Measurements from ENCODE around the gene CDK16.

CDK16 gene

DNA sequence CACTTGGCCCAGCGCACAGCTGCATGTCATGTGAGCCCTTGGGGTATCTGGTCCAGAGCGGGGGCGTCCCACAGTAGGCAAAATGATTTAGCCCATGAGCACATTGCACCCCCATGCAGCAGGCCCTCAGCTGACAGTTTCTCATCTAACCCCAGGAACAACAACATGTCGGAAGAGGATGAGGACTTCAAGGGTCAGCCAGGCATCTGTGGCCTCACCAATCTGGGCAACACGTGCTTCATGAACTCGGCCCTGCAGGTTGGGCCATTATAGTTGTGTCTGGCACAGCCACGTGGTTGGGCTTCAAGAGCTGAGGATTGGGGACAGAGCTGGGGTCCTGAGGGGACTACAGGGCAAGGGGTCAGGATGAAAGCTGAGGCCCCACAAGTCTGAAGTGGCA lies 22.1 kb downstream of the CDK16 start:
- DNase-seq (ENCODE audit: low read depth) = no peak
- TF ChIP-seq, protein P1, sequence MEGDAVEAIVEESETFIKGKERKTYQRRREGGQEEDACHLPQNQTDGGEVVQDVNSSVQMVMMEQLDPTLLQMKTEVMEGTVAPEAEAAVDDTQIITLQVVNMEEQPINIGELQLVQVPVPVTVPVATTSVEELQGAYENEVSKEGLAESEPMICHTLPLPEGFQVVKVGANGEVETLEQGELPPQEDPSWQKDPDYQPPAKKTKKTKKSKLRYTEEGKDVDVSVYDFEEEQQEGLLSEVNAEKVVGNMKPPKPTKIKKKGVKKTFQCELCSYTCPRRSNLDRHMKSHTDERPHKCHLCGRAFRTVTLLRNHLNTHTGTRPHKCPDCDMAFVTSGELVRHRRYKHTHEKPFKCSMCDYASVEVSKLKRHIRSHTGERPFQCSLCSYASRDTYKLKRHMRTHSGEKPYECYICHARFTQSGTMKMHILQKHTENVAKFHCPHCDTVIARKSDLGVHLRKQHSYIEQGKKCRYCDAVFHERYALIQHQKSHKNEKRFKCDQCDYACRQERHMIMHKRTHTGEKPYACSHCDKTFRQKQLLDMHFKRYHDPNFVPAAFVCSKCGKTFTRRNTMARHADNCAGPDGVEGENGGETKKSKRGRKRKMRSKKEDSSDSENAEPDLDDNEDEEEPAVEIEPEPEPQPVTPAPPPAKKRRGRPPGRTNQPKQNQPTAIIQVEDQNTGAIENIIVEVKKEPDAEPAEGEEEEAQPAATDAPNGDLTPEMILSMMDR (conservative IDR thresholded peaks at IDR 0.05; ENCODE audit: low read depth, low read length) = no peak
- no peak overlapping the region for H3K4me3 ChIP-seq (ENCODE audit: low read depth, low read length)

DNA sequence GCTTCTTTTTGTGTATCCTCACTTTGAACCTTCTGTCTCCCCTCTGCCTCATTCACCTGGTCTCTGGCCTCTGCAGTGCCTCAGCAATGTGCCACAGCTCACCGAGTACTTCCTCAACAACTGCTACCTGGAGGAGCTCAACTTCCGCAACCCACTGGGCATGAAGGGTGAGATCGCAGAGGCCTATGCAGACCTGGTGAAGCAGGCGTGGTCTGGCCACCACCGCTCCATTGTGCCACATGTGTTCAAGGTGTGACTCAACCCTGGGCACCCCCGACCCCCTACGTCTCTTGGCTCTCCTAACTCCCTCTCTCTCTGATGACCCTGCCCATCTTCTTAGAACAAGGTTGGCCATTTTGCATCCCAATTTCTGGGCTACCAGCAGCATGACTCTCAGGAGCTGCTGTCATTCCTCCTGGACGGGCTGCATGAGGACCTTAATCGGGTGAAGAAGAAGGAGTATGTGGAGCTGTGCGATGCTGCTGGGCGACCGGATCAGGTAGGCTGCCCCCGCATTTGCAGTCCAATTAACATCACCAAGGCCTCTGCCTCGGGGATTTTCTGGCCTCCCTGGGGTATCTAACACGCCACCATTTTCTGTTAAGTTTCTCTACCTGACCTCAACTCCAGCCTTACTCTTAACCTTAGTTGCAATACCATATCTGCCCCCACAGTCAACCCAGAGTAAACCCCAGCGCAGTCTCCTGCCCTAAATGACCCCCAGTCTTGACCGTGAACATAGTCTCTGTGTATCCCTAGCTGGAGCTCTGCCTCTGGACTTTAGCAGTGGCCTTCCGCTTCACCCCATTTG lies 22.9 kb downstream of the CDK16 start:
- H3K4me3 ChIP-seq (ENCODE audit: low read depth, low read length) = no peak overlapping the region
- TF ChIP-seq, protein P1 (conservative IDR thresholded peaks at IDR 0.05; ENCODE audit: low read depth, low read length) = no peak
- no peak for DNase-seq (ENCODE audit: low read depth)

- TF ChIP-seq, protein P1 (conservative IDR thresholded peaks at IDR 0.05; ENCODE audit: low read depth, low read length) = no peak
- H3K4me3 ChIP-seq (ENCODE audit: low read depth, low read length) = no peak overlapping the region
- DNase-seq (ENCODE audit: low read depth) = no peak
Measured at GRCh38 chrX:47242321-47242720, 23.8 kb downstream of the CDK16 start.

GRCh38 chrX:47243351-47243750 lies 24.9 kb downstream of the CDK16 start:
- no peak overlapping the region for H3K4me3 ChIP-seq (ENCODE audit: low read depth, low read length)
- DNase-seq (ENCODE audit: low read depth) = no peak
- TF ChIP-seq, protein P1 (conservative IDR thresholded peaks at IDR 0.05; ENCODE audit: low read depth, low read length) = no peak

DNA sequence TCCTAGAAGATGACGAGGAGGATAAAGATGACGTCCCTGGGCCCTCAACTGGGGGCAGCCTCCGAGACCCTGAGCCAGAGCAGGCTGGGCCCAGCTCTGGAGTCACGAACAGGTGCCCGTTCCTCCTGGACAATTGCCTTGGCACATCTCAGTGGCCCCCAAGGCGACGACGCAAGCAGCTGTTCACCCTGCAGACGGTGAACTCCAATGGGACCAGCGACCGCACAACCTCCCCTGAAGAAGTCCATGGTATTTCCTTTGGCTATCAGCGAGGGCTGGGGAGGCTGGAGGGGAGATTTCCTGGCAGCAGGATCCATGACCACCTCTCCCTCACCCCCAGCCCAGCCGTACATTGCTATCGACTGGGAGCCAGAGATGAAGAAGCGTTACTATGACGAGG lies 26.2 kb downstream of the CDK16 start:
- H3K4me3 ChIP-seq (ENCODE audit: low read depth, low read length) = no peak overlapping the region
- TF ChIP-seq, protein P1 (conservative IDR thresholded peaks at IDR 0.05; ENCODE audit: low read depth, low read length) = no peak
- no peak for DNase-seq (ENCODE audit: low read depth)

- no peak overlapping the region for H3K4me3 ChIP-seq (ENCODE audit: low read depth, low read length)
- DNase-seq (ENCODE audit: low read depth) = no peak
- TF ChIP-seq, protein P1 (conservative IDR thresholded peaks at IDR 0.05; ENCODE audit: low read depth, low read length) = no peak
Measured at GRCh38 chrX:47245156-47245555, 26.7 kb downstream of the CDK16 start.

Measured in choroid plexus epithelial cell (primary cell).